SW480 (cell line): Measurements from ENCODE around the gene CBLB.
A peak's percentile ranks its signal among the peaks of the same experiment; 100 is the strongest.
"Not testable (repeated sequence)": the region's sequence is repeated elsewhere in the genome, so short reads cannot be mapped to it uniquely, and the experiment has no call there.

Experiments
- DNase-seq: peaks from one replicate; pipeline ENCODE4 v3.0.0-alpha.2; 2016; ENCODE audit warnings: low spot score

CBLB gene

GRCh38 chr3:105747060-105747541 is 121.7 kb downstream of the CBLB start:
- DNase-seq, result no peak

- no peak for DNase-seq
These were observed 122.4 kb downstream of the CBLB start for GRCh38 chr3:105746231-105746996.

GRCh38 chr3:105745046-105745445 is 123.8 kb downstream of the CBLB start:
- no peak for DNase-seq

GRCh38 chr3:105744202-105744601 is 124.6 kb downstream of the CBLB start:
- DNase-seq, result no peak

GRCh38 chr3:105733356-105733755 is 135.5 kb downstream of the CBLB start:
- no peak for DNase-seq

GRCh38 chr3:105731686-105732085 is 137.1 kb downstream of the CBLB start:
- no peak for DNase-seq

GRCh38 chr3:105730801-105731354 is 137.9 kb downstream of the CBLB start:
- no peak for DNase-seq

GRCh38 chr3:105729667-105730066 is 139.1 kb downstream of the CBLB start:
- no peak for DNase-seq

GRCh38 chr3:105728771-105729312 is 140.0 kb downstream of the CBLB start:
- no peak for DNase-seq

GRCh38 chr3:105727036-105727435 is 141.8 kb downstream of the CBLB start:
- DNase-seq, result not testable (repeated sequence)

- no peak for DNase-seq
These were observed 145.8 kb downstream of the CBLB start for GRCh38 chr3:105722943-105723556.

- no peak for DNase-seq
These were observed 149.0 kb downstream of the CBLB start for GRCh38 chr3:105719791-105720190.

GRCh38 chr3:105715372-105715771 is 153.4 kb downstream of the CBLB start:
- no peak for DNase-seq

- no peak for DNase-seq
These were observed 154.4 kb downstream of the CBLB start for GRCh38 chr3:105714453-105714852.

GRCh38 chr3:105708980-105709379 is 159.8 kb downstream of the CBLB start:
- no peak for DNase-seq

- DNase-seq, result no peak
These were observed 161.8 kb downstream of the CBLB start for GRCh38 chr3:105707009-105707408.

GRCh38 chr3:105704726-105705410 is 163.9 kb downstream of the CBLB start:
- no peak for DNase-seq

GRCh38 chr3:105700575-105700974 is 168.2 kb downstream of the CBLB start:
- no peak for DNase-seq

- DNase-seq, result no peak
These were observed 177.2 kb downstream of the CBLB start for GRCh38 chr3:105691633-105692032.

- DNase-seq, result no peak
These were observed 177.8 kb downstream of the CBLB start for GRCh38 chr3:105691053-105691452.

- no peak for DNase-seq
These were observed 180.0 kb downstream of the CBLB start for GRCh38 chr3:105688821-105689220.

GRCh38 chr3:105686278-105686897 is 182.4 kb downstream of the CBLB start:
- DNase-seq, result peak; percentile 37
